AG08396 (cell line): Measurements from ENCODE around the gene MACROD2.

Source experiments
- DNase-seq: peaks from one replicate; pipeline ENCODE4 v3.0.0; 2012; ENCODE audit warnings: low spot score, mixed read lengths

The MACROD2 gene

GRCh38 chr20:15823718-15824117, 1828.4 kb downstream of the MACROD2 start:
- no peak for DNase-seq

- DNase-seq, result no peak
These were observed 1832.3 kb downstream of the MACROD2 start for GRCh38 chr20:15827628-15828027.

- no peak for DNase-seq
These were observed 1835.9 kb downstream of the MACROD2 start for GRCh38 chr20:15831201-15831600.

DNA sequence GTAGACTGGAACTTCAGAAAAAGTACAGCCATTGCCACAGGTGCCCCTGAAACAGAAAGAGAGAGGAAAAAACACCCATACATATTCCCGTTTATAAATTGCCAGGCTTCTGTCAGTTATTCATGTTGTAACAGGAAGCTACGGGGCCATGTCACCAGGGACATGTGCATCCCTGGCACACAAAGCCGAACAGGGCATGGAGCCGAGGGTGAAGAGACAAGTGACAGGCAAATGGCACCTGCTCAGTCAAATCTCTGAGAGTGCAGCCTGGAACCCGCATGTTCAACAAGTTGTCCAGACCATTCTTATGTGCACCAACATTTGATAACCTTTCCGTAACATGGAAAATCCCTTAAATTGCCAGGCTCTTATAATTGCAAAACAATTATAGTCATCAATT, 1837.2 kb downstream of the MACROD2 start:
- DNase-seq, result no peak

DNA sequence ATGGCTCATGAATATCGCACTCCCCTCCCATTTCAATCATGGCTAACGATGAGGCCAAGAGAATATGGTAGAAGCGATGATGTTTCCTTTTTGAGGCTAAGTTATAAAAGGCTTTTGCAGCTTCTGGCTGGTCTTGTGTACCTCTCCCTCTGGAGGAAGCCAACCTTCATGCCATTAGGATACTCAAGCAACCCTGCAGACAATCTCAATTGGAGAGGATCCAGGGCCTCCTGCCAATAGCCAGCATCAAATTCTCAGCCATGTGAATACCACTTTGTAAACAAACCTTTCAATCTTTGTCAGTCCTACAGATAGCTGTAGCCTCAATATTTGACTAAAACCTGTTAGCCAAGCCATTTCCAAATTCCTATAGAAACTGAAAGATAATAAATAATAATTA, 1839.5 kb downstream of the MACROD2 start:
- DNase-seq, result no peak

GRCh38 chr20:15835811-15836210, 1840.5 kb downstream of the MACROD2 start:
- no peak for DNase-seq

DNA sequence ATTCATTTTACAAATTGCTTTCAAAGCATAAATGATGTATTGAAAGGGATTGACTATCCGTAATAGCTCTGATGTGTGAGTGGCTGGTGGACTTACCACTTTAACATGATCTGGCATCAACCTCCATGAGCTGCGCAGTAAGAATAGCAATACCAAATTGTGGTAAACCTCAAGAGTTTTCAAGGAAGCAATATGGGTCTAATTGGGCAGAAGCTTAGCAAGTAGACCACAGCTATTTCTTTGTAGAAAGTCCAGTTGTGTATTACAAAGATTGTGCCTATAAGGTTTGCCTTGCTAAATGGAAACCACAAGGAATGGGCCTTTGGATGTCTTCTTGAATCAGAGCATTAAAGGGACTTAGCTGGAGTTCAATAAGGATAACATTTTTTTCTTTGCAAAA, 1841.3 kb downstream of the MACROD2 start:
- DNase-seq, result no peak

GRCh38 chr20:15837563-15837962, 1842.2 kb downstream of the MACROD2 start:
- DNase-seq, result no peak

DNA sequence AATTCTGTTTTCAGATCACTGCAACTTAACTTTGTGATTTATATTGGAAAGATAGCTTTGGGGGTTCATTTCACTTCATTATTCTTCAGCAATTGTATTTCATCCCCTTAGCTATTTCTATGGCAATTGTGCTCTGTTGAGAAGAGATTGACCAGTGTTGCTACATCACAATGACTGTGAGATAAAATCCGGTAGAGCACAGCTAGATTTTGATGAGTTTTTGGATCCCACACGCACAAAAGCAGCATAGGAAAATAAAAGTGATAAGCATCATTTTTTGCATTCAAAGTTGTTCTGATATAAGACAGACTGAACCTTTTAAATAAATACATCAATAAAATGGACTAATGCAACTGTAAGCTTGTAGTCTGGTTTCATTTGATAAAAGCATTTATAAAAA, 1843.2 kb downstream of the MACROD2 start:
- no peak for DNase-seq

DNA sequence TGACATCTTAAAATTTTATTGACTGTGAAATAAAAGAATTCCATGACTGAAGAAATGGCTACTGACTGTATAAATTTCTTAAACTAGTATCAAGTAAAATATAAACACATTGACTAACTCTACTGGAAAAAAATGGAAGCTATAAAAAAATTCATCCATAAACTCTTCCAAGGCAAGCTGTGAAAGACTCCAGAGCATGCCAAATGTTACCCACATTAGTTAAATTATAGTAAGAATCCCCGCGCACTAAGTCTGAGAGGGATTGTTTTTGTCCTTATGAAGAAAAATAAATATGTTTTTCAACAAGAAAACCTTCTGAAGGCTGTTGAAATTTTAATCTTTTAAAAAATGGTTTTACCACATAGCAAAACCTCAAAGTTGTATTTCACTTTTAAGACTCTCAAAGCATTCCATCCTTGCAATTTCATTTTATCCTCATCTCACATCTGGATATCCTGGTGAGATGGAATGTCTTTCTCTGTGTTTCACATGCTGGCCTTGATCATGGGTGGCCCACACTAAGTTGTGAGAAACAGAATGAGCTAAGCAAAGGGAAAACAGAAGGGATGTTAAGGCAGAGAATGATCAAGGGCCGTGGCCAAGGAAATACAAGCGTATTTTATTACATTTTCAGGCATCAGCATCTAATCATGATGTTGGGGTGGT, 1845.5 kb downstream of the MACROD2 start:
- DNase-seq, result no peak

DNA sequence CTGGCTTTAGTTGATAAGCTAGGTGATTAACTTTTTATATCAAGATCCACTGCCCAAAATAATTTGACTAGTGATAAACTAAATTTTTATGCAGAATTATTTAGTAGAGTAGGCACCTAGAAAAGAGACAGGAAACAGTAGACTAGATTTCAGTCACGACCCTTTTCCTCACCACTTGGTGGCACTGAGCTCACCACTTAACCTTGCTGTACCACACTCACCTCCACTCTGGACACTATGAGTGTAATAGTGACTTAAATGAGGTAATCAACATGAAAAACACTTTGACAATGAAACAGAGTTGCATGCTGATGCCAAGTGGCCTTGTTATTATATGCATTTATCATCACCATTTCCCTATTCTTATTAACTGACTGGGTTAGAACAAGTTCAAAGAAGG, 1847.6 kb downstream of the MACROD2 start:
- DNase-seq, result no peak

GRCh38 chr20:15843777-15844176, 1848.5 kb downstream of the MACROD2 start:
- DNase-seq, result no peak

- no peak for DNase-seq
These were observed 1852.0 kb downstream of the MACROD2 start for GRCh38 chr20:15847196-15847784.

GRCh38 chr20:15848126-15848525, 1852.8 kb downstream of the MACROD2 start:
- DNase-seq, result no peak

DNA sequence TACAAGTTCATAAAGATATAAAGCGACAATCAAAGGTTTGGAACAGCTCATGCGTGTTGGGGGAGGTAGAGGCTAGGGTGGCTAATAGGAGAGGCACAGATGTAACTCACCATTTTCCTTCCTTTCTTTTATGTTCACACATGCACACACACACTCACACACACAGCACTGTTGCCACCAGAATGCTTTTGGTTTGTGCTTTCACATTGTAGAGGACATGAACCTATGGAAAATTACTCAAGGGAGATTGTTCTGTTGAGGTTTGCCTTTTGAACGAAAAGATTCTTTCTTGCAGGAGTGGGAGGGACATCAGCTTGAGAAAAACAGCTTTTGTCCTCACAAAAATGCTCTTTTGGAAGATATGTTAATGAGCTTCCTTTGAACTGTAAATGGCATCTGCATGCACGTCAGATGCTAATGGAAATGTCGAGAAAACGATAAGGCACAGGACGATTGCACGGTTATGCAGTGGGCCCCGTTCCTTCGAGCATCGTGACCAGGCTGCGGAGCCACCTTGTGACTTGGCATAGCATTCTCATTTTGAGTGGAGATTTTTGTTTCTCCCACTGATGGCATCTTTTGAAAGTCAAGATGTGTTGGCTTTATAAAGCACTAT, 1853.8 kb downstream of the MACROD2 start:
- DNase-seq, result no peak

DNA sequence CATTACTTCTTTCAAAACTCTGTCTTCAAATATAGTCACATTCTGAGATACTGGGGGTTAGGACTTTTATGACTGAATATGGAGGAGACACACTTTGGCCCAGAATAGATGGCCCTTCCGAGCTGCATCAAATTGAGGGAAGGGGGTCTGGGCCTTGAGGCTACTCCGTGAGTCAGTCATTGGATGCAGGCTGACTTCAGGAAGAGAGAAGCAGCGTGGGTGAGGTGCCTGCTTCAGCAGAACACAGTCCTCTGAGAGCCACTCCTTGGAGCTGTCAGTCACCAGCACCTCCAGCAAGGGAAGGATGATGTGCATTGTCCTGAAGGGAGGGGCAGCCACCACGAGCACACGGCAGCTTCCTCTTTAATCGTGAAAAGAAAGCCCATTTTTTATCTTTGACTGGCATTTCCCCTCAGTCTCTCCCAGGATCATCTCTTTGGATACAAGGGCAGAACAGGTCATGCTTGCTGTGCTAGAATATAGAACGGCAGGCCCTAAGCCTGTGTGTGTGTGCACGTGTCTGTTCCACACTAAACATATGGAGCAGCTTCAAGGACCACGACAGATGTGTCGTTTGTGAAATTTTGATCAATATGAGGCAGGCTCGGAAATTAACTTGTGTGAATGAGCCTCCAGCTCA, 1856.4 kb downstream of the MACROD2 start:
- DNase-seq, result no peak

GRCh38 chr20:15854911-15855310, 1859.6 kb downstream of the MACROD2 start:
- no peak for DNase-seq

- no peak for DNase-seq
These were observed 1862.0 kb downstream of the MACROD2 start for GRCh38 chr20:15857173-15857784.

- no peak for DNase-seq
These were observed 1863.7 kb downstream of the MACROD2 start for GRCh38 chr20:15859061-15859460.

GRCh38 chr20:15860850-15861249, 1865.5 kb downstream of the MACROD2 start:
- no peak for DNase-seq

GRCh38 chr20:15862178-15862577, 1866.9 kb downstream of the MACROD2 start:
- no peak for DNase-seq

- no peak for DNase-seq
These were observed 1868.4 kb downstream of the MACROD2 start for GRCh38 chr20:15863735-15864134.

GRCh38 chr20:15865553-15865952, 1870.2 kb downstream of the MACROD2 start:
- no peak for DNase-seq
